HG03139 (cell line): ENCODE data around the gene AP3M1.
"Not testable (repeated sequence)": the region's sequence is repeated elsewhere in the genome, so short reads cannot be mapped to it uniquely, and the experiment has no call there.

Experiments used
- ATAC-seq: cut with Tn5 transposase; IDR thresholded peaks from one replicate; pipeline ENCODE4 v1.9.1; 2021; ENCODE audit not compliant: unreplicated experiment

Gene AP3M1, protein sequence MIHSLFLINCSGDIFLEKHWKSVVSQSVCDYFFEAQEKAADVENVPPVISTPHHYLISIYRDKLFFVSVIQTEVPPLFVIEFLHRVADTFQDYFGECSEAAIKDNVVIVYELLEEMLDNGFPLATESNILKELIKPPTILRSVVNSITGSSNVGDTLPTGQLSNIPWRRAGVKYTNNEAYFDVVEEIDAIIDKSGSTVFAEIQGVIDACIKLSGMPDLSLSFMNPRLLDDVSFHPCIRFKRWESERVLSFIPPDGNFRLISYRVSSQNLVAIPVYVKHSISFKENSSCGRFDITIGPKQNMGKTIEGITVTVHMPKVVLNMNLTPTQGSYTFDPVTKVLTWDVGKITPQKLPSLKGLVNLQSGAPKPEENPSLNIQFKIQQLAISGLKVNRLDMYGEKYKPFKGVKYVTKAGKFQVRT

DNA sequence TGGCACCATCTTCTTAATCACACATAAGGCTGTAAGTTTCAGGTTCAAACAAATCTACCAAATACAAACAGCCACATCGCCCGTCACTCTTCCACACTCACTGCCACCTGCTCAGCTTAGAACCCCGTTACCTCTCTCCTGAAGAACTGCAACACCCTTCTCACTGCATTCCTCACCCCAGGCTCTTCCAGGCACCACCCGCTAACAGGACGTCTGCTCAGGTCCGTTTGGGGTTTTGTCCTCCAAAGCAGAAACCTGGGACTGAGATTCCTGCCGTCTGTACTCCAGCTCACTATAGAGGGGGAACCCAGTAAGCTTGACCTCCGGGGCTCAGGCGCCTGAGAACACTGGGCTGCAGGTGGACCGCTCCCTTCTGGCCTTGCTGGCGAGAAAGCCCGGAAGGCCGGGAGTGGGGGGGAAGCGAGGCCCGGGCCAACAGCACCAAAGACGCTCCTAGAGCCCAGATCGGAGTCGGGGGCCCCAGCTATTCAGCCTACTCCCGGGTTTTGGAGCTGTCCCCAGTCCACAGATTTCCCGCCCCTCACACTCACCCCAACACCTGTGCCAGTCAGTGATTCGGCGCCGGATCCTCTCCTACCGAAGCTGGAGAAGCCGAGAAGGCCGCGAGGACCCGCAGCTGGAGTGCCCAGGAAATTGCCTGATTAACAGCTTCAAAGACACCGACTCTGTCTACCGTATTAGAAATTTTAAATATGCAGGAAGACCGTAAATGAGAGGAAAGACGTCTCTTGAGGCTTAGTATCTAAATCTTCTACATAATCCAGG is at the start of gene AP3M1:
Gene AP3M1, minus strand, starts transcription at position 625 of the 786 bp plus-strand sequence. CDS start 12,449 bp downstream, outside the sequence.
- ATAC-seq: peak; percentile 34

- ATAC-seq: no peak
Observed at GRCh38 chr10:74199315-74199714, 48.7 kb upstream of the AP3M1 start.

GRCh38 chr10:74194999-74195398 is 44.4 kb upstream of the AP3M1 start:
- ATAC-seq: no peak

DNA sequence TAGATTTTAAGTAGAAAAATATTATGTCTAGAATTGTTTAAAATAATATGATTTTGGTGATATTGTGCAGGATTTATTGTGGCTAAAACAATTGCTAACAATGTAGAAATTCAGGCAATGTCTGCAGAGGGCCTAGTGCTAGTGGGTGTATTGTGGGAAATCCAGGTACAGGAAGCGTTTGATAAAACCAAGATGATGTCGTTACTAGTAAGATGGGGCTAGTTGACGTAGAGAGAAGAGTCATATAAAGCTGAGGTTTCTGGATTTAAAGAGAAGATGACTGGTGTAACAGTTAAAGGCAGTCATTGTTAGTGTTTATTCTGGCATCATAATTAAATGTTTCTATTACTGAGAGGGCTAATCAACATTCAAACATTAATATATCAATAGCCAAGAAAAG is 43.9 kb upstream of the AP3M1 start:
- no peak for ATAC-seq

- no peak for ATAC-seq
Observed at GRCh38 chr10:74190494-74190893, 39.9 kb upstream of the AP3M1 start.

DNA sequence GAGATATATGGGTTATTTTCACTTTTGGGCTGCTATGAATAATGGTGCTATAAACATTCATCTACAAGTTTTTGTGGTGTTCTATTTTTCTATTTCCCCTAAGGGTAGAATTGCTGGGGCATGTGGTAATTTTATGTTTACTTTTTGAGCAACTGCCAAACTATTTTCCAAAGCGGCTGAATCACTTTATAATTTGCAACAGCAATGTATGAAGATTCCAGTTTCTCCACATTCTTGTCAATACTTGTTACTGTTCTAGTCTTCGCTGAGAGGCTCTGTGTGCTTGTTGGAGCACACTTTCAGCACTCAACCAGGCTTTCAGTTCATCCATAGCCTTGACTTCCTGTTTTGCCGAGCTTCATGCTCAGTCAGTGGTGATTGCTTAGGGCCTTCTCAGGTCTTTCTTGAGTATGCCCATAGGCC is 39.4 kb upstream of the AP3M1 start:
- ATAC-seq: peak; percentile 76

- not testable (repeated sequence) for ATAC-seq
Observed at GRCh38 chr10:74188617-74189016, 38.0 kb upstream of the AP3M1 start.

DNA sequence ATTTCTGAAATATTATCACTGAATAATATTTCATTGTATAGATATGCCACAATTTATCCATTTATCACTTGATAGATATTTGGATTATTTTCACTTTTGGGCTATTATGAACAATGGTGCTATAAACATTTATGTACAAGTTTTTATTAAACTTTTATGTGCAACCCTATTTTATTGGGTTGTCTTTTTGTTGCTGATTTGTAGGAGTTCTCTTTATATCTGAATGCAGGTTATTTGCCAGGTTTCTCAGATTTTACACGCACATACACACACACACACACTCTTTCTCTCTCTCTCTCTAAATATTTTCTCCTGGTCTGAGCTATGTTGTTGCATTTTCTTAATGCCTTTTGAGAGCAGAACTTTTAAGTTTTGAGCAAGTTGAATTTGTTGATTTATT is 36.6 kb upstream of the AP3M1 start:
- ATAC-seq: no peak

GRCh38 chr10:74186678-74187077 is 36.0 kb upstream of the AP3M1 start:
- no peak for ATAC-seq

GRCh38 chr10:74179111-74179710 is 28.6 kb upstream of the AP3M1 start:
- no peak for ATAC-seq

GRCh38 chr10:74178042-74178791 is 27.6 kb upstream of the AP3M1 start:
- ATAC-seq: no peak

- ATAC-seq: no peak
Observed at GRCh38 chr10:74177140-74177677, 26.6 kb upstream of the AP3M1 start.

DNA sequence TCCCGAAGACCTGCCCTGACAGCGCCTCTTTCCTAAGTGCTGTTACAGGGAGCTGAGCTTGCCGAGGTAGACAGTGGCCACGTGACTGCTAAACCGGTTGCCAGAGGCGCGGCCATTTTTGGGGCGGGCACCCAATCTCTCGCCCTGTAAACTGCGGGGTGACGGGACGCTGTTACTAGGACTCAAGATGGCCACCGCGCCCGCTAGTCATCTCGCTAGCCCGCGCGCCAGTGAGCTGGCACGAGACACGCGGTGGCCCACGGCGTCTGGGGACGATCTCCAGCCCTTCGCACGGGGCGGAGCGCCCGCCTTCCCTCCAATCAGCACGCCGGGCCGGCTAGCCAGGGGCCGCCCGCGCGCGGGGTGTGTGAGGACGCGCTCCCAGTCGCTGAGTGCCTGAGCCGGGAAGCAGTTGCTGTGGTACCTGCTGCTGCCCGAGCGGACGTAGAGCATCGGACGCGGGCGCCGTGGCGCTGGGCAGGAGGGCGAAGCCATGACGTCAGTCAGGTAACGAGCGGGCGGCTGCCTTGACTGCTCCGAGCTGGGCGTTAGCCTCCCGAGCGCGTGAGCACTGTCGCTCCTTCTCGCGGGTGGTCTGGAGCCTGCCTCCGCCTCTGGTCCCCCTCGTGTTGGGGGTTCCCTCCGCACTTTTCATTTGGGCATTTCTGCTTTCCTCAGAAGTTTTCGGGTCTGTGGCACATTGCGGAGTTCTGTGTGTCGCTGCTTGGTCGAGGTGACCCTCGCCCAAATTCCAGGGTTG is 25.9 kb upstream of the AP3M1 start:
- ATAC-seq: peak; percentile 86

GRCh38 chr10:74175510-74176379 is 25.1 kb upstream of the AP3M1 start:
- no peak for ATAC-seq

- ATAC-seq: no peak
Observed at GRCh38 chr10:74174521-74174920, 23.9 kb upstream of the AP3M1 start.

DNA sequence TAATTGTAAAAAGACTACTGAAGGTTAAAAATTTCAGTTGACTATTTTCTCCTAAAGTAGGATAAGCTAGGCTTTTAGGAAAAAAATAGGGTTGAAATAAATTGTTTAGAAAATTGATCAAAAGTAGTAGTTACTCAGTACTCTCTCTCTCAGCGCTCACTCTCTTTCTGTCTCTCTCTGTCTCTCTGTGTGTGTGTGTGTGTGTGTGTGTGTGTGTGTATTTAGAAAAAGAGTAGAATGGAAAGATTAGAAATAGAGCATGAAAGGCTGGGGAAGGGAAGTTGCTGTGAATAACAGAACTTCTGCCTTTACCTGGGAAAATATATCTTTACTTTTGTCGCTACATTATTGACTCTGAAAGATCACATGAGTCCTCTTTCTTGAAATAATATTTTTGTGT is 21.0 kb upstream of the AP3M1 start:
- ATAC-seq: no peak

DNA sequence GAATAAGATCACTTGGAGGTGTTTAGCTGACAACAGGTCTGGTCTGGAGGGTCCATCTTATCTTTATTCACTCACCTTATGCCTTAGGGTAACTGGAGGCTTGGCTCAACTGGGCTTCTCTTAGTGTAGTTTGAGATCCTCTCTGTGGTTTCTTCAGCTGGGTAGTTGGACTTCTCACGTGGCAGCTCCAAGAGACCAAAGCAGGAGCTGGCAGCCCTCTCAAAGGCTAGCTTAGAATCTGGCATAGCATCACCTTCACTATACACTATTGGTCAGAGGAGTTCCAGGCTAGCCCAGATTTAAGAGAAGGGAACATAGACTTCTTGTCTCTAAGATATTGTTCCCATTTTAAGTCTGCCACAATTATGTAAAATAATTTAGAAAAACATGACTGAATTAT is 16.8 kb upstream of the AP3M1 start:
- ATAC-seq: no peak

DNA sequence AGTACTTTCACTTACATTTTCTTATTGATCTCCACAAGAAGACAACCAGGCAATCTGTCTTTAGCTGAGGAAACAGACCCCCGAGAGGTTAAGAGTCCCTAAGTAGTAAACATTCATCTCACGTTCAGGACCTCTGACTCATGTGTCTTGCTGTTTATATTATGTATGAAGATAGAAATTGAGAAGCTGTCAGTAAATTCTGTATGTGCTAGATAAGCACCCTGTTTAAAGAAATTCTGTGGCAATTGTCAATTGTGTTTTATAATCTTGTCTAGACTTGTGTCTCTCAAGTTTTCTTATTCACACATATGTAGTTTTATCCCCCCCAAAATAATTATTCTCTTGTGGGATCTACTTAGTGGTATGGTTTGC is 14.9 kb upstream of the AP3M1 start:
- ATAC-seq: no peak
